Limb (tissue), 2 donors: ENCODE results near the gene ADGRV1.
"Not testable (repeated sequence)": the region's sequence is repeated elsewhere in the genome, so short reads cannot be mapped to it uniquely, and the experiment has no call there.

Experiments used
- DNase-seq, 2 donors: peaks; one replicate each; pipeline ENCODE4 v3.0.0-alpha.2; 2016; ENCODE audit errors: extremely low spot score in 2 of 2

ADGRV1 gene

DNA sequence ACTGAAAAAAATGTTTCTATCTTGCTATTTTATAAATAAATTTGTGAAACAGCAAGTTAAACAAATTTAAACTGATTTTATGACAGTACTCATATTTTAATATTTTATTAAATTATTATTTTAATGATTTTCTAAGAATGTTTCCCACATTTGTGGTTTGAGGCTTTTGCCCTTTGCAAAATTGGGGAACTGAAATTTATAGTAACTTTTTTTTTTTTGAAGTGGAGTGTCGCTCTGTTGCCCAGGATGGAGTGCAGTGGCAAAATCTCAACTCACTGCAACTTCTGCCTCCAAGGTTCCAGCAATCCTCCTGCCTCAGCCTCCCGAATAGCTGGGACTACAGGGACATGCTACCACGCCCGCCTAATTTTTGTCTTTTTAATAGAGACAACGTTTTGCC lies 7.2 kb upstream of the ADGRV1 start:
- DNase-seq = no peak

DNA sequence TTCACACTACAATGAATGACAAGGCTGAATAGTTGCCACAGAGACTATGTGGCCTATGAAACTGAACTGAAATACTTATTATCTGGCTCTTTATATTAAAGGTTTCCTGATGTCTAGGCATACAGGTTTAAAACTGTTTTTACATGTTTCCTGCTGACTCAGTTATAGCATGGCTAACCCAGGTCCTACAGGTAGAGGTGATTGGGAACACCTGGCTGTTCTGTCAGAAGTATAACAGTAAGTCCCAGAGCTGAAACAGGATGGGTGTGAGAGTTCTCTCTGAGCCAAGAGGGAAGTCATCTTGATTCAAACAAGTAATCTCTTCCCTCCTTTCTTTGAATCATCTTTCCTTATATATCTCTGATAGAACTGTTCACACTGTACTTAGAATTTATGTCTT lies 4.9 kb upstream of the ADGRV1 start:
- DNase-seq = no peak

DNA sequence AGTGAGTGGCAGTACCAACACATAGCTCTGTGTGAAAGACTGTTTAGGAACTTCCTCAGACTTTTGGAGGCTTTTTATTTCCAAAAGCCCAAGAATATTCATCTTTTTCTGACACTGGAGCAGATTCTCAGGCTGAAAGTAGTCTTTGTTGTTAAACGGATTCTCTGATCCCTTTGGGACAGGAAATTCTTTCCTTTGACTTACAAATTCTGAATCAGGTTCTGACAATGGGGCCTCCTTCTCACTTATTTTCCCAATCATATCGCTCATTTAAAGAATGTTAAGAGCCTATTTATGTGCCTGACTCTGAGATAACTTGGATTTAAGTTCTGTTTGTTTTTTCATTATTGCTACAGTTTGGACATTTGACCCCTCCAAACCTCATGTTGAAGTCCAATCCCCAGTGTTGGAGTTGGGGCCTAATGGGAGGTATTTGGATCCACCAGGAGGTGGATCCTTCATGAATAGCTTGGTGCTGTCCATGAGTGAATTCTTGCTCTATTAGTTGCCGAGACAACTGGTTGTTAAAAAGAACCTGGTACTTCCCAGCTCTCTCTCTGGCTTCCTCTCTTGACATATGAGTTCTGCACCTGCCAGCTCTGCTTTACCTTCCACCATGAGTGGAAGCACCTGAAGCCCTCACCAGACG lies 4.1 kb upstream of the ADGRV1 start:
- DNase-seq = no peak

DNA sequence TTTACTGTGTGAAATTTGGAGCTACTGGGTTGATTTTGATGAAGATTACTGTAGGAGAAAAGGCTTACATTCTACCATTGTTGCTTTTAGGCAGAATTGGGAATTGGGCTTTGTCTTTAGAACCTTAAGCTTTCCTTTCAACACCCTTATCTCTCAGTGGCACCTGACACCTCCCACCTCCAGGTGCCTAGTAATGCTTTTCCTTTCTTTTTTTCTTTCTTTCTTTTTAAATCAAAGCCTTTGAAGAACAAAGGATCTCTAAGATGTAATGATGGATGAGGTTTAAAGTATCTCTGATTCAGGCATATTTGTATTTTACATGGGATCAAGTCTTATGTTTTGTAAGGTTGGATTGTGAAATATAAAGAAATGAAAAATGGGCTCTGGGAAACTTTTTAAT lies 2.9 kb upstream of the ADGRV1 start:
- DNase-seq = no peak

DNA sequence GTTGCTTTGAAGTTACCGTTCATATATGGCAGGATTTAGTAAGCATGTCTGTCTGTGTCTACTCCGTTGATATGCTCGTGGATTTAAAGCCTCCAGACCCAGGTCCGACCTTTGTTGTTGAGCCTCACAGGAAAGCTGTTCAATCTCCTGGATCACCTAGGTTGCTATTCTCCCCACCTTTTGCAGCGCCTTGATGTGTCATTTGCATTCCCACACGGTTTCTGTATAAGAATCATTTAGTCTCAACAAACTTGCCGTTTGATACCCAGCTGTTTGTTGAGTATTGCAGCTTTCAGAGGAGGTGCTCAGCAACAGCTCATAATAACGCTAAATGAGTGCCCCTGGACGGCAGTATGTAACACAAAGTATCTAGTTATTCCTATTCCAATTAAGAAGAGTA lies 1.2 kb upstream of the ADGRV1 start:
- DNase-seq = no peak

DNA sequence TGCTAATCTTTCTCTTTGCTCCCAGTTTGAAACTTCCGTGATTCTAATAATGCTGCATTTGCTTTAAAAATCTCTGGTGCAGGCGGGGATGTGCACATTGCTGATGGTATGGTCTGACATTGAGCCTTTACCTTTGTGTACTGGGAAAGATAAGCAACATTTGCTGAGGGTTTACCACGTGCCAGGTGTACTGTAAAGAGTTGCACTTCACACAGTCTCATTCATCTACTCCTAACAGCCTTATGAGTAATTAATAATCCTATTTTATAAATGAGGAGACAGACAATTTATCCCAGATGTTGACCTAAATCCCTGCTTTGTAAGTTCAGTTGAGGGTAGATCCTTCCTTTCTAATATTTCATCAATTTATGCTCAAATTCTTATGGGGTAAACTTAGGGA lies 726 bp upstream of the ADGRV1 start:
- DNase-seq = no peak

DNA sequence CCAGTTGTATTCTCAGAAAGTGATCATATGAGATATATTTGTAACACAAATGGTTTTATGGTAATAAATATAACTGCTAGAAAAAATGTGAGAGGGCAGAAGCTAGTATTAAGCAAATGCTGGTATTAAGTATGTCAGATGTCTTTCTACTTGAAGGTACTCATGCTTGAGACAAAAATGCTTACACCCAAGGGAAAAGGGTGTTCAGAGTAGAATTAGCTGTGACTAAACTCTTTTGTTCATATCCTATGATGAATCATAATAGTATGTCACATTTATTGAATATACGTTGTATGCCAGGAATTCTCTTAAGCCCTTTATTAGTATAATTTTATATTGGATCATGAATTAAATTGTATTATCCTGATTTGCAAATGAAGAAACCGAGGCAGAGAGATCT lies 2.2 kb downstream of the ADGRV1 start:
- DNase-seq = no peak

DNA sequence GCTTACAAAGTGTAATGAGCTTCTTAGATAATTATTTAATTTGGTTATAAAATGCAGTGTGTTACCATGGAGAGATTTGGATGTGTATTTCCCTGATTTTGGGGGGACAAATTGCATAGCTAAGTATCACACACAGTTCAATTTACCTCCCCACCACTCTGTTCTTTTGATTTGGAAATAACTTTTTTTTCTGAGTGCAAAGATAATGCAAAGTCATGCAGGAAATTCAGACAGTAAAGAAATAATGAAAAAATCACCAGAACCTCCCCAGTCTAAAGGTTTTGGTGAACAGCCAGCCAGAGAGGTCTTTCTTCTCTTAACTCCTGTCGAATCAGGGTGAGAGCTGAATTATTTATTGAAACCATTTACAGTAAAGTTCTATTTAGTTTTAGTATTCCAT lies 3.2 kb downstream of the ADGRV1 start:
- no peak for DNase-seq

DNA sequence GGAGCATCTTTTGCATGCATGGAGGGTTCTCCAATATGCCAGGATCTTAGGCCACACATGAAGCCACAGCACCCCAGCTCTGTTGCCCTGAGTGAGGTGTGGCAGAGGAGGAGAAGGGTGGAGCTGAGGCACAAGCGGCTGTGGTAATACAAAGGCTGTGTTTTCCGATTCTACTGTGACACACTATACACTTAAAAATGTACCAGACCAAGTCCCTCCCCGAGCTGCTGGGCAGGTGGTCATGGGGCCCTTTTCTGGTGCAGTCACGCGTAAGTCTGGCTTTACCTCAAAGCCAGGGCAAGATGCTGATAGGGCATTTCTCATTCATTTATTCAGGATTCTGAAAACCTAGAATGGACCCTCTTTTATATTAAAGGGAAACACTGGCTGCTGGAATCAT lies 3.7 kb downstream of the ADGRV1 start:
- no peak for DNase-seq

DNA sequence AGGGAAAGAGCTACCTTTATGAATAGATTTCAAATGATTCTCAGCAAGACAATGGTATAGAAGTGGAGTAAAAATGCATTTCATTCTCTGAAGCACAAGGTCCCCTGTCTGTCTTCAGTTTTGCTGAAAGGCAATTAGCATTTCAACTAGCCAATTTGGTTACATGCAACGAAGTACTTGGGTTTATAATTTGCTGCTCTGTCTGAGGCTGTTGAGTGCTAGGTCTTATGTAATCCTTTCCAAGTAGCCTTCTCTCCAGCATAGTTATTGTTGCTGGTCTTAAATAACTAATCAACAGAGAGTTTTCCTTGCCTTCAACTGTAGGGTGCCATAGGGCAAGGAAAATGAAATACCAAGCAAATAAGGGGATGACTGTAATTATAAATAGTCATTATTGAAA lies 4.5 kb downstream of the ADGRV1 start:
- DNase-seq = no peak

DNA sequence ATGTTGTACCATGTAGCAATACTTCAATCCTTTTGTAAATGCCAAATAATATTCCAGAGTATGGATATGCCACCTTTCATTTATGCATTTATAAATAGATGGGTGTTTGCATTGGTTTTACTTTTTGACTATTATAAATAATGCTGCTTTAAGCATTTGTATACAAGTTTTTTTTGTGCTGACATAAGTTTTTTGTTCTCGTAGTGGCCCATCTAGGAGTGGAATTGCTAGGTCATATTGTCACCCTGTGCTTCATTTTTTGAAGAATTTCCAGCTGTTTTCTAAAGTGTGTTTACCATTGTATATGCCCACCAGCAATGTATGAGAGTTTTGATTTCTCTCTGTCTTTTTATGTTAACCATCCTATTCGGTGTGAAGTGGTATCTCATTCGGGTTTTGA lies 6.9 kb downstream of the ADGRV1 start:
- DNase-seq = no peak

DNA sequence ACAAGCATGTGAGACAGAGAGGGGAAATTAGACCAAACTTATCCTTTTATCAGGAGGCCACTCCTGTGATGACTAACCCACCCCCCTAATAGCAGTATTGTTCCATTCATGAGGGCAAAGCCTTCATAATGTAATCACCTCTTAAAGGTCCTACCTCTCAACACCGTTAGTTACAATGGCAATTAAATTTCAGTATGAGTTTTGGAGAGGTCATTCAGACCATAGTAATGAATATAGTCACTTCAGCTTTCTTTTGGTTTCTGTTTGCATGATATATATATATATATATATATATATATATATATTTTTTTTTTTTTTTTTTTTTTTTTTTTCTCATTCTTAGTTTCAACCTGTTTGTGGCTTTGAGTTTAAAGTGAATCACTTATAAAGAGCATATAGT lies 10.5 kb downstream of the ADGRV1 start:
- DNase-seq = no peak

DNA sequence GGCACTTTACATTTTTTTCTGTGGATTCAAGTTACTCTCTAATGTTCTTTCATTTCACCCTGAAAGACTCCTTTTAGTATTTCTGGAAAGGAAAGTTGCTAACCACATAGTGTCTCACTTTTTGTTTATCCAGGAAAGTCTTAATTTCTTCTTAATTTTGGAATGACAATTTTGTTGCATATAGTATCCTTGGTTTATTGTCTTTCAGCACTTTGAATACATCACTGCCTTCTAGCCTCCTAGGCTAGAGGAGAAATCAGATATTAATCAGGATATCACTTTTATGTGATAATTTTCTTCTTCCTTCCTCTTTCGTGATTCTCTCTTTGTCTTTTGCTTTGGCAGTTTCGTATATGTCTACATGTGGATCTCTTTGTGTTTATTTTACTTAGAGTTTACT lies 11.4 kb downstream of the ADGRV1 start:
- DNase-seq = no peak

DNA sequence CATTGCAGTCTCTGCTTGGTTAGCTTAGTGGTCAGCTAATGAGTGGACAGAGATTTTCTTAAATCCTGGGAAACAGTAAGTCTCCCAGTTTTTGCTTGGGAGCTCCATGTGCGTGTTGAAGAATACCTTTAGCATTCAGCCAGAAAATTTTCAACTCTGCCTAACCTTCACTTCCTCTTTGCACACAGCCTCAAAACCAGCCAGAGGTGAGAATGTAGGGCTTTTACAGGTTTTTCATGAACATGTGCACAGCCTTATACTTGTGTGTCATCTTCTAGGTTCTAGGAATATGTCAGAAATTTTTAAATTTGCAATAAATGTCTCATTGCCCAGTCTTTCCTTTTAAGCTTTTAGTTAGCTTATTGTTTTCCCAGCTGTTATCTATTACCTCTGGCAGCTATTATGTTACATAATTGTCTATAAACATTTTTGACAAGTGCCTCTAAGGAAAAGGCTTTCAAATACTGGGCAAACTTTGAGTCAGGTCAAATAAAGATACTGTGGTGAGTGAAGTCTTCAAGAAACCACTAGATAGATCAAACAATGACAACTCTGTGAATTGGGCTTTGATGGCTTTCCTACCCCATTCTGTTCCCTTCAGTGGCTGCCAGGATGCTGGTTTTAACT lies 12.7 kb downstream of the ADGRV1 start:
- DNase-seq = no peak

DNA sequence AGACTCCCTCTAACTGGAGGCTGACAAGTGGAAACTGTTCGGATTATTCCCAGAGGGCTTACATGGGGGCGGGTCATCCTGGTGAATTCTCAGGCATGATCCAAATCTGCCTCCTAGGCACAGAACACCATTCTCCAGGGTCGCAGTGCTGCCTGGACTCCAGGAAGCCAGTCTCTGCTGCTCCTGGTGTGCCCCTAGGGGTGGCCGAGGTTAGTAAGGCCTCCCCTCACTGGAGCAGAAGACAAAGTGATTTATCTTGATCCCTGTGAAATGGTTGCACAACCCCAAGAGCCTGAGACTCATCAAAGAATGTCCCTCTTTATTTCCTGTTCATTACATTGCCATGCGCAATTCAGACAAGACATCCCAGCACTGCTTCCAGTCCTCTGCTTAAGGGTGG lies 17.1 kb downstream of the ADGRV1 start:
- DNase-seq = no peak

DNA sequence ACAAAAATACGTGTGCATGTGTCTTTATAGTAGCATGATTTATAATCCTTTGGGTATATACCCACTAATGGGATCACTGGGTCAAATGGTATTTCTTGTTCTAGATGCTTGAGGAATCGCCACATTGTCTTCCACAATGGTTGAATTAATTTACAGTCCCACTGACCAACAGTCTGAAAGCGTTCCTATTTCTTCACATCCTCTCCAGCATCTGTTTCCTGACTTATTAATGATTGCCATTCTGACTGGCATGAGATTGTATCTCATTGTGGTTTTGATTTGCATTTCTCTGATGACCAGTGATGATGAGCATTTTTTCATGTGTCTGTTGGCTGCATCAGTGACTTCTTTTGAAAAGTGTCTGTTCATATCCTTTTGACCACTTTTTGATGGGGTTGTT lies 18.0 kb downstream of the ADGRV1 start:
- not testable (repeated sequence) for DNase-seq

DNA sequence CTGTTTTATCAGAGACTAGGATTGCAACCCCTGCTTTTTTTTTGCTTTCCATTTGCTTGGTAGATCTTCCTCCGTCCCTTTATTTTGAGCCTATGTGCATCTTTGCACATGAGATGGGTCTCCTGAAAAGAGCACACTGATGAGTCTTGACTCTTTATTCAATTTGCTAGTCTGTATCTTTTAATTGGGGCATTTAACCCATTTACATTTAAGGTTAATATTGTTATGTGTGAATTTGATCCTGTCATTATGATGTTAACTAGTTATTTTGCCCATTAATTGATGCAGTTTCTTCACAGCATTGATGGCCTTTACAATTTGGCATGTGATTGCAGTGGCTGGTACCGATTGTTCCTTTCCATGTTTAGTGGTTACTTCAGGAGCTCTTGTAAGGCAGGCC lies 21.3 kb downstream of the ADGRV1 start:
- not testable (repeated sequence) for DNase-seq

DNA sequence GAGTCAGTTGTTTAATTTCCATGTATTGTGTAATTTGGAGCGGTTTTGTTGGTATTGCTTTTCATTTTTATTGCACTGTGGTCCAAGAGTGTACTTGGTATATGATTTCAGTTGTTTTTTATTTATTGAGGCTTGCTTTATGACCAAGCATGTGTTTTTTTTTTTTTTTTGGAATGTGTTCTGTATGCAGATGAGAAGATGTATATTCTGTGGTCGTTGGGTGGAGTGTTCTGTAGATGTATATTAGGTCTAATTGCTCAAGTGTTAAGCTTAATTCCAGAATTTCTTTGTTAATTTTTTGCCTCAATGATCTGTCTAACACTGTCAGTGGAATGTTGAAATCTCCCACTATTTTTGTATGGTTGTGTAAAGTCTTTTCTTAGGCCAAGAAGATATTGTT lies 23.4 kb downstream of the ADGRV1 start:
- DNase-seq = no peak

DNA sequence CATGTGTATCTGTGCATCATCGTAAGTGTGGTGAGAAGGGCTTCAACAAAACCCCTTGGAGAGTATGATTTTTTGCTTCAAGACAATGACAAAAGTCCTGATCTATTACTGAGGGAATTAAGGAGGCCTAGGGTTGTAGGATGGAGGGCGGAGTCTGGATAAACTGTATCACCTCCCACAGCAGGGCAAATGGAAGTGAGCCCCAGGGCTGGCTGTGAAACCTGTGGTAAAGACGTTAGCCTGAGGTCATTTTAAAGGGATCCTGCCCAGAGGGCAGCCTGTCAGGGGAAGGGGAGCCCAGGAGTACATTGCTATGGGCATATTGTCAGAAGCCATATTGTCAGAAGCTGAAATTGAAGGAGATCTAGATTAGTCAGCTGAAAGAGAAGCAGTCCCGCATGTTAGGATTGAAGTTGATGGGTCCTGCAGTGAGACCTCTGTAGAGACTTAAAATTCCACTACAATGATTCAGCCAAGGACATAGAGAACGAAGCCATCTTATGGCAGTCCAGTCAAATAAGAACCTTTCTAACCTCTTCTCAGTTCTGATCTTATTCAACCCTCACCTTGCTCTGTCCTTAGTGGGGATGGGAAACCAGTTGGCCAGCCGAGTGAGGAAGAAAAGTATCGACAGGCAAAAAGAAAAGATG lies 26.9 kb downstream of the ADGRV1 start:
- no peak for DNase-seq

DNA sequence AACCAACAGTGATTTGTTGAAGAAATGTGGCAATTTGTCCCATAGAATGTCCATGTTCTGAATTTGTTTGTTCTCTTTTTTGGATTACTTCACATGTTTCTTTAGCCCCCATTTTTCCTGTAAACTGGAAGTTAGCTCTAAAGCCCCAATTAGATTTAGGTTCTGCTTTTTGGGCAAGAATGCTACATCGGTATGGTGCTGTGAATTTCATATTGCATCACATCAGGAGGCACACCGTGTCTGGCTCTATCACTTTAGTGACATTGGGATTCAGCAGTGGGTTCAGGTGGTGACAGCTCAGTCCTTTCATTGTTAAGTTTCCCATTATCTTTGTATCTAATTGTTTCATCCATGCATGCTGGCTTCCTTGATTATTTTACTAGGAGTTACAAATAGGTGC lies 27.9 kb downstream of the ADGRV1 start:
- no peak for DNase-seq

DNA sequence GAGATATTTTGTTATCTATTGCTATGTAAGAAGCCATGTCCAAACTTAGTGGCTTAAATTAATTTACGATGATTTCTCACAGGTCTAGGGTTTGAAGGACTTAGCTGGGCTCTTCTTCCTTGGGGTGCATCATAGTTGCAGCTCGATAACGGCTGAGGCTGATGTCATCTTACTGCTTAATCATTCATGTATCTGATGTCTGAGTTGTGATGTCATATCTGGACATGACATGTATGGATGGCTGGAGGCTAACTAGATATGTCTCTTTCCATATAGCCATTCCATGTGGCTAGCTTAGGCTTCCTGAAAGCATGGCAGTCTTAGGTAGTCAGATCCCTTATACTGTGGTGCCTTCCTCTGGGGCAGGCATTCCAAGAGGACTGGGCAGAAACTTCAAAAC lies 31.6 kb downstream of the ADGRV1 start:
- DNase-seq = no peak

DNA sequence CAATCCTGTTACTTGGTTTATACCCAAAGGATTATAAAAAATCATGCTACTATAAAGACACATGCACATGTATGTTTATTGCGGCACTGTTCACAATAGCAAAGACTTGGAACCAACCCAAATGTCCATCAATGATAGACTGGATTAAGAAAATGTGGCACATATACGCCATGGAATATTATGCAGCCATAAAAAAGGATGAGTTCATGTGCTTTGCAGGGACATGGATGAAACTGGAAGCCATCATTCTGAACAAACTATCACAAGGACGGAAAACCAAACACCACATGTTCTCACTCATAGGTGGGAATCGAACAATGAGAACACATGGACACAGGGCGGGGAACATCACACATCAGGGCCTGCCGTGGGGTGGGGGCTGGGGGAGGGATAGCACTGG lies 34.5 kb downstream of the ADGRV1 start:
- not testable (repeated sequence) for DNase-seq

DNA sequence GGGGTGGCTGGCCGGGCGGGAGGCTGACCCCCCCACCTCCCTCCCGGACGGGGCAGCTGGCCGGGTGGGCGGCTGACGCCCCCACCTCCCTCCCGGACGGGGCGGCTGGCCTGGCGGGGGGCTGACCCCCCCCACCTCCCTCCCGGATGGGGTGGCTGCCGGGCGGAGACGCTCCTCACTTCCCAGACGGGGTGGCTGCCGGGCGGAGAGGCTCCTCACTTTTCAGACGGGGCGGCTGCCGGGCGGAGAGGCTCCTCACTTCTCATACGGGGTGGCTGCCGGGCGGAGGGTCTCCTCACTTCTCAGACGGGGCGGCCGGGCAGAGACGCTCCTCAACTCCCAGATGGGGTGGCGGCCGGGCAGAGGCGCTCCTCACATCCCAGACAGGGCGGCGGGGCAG lies 37.2 kb downstream of the ADGRV1 start:
- DNase-seq = not testable (repeated sequence)
